Ishikawa (cell line): Measurements from ENCODE around the gene EXOC4.

Source experiments
- CEBPB ChIP-seq: IDR thresholded peaks from 2 replicates; pipeline ENCODE4 v1.6.1; 2012
- CREB1 ChIP-seq: IDR thresholded peaks from 2 replicates; pipeline ENCODE4 v1.6.1; 2012; ENCODE audit warnings: low read depth
- EP300 ChIP-seq: IDR thresholded peaks from 2 replicates; pipeline ENCODE4 v1.6.1; 2012; ENCODE audit warnings: borderline replicate concordance
- MAX ChIP-seq: IDR thresholded peaks from 2 replicates; pipeline ENCODE4 v1.6.1; 2012
- RAD21 ChIP-seq: IDR thresholded peaks from 2 replicates; pipeline ENCODE4 v1.6.1; 2012; ENCODE audit warnings: low read depth
- REST ChIP-seq: IDR thresholded peaks from 2 replicates; pipeline ENCODE4 v1.6.1; 2012; ENCODE audit warnings: low read depth, mild to moderate bottlenecking
- TCF12 ChIP-seq: IDR thresholded peaks from 2 replicates; pipeline ENCODE4 v1.6.1; 2012; ENCODE audit warnings: low read depth
- TEAD4 ChIP-seq: IDR thresholded peaks from 2 replicates; pipeline ENCODE4 v1.6.1; 2012
- YY1 ChIP-seq: IDR thresholded peaks from 2 replicates; pipeline ENCODE4 v1.6.1; 2012; ENCODE audit warnings: low read depth
- ZBTB7A ChIP-seq: IDR thresholded peaks from 2 replicates; pipeline ENCODE4 v1.6.1; 2012; ENCODE audit warnings: low read depth

- TF ChIP-seq ZBTB7A, result no peak
- no peak for TF ChIP-seq REST
- no peak for TF ChIP-seq EP300
- TF ChIP-seq TEAD4, result no peak
- no peak for TF ChIP-seq MAX
- no peak for TF ChIP-seq YY1
- TF ChIP-seq CREB1, result no peak
- no peak for TF ChIP-seq TCF12
- no peak for TF ChIP-seq CEBPB
- TF ChIP-seq RAD21, result no peak
These were observed 760.4 kb downstream of the EXOC4 start for GRCh38 chr7:134013249-134013648.
